DND-41 (cell line): ENCODE data around the gene PIM1.

ENCODE experiments used
- ATAC-seq: fragments of 200-7000 bp; cut with Tn5 transposase; 3 replicates; pipeline ENCODE4 v1.9.1; 2021; ENCODE audit warnings: low read depth; ENCODE audit not compliant: insufficient read depth
- DNase-seq: peaks from one replicate; pipeline ENCODE4 v3.0.0-alpha.2; 2020
- H2AFZ ChIP-seq: 2 replicates; pipeline ENCODE4 v1.6.0; 2012; ENCODE audit warnings: low read depth, low read length
- H3K27ac ChIP-seq: 2 replicates; pipeline ENCODE4 v1.5.1; 2012; ENCODE audit warnings: low read length, inconsistent platforms
- H3K27me3 ChIP-seq: fragments of 200-600 bp; sonication (generic); 2 replicates; pipeline ENCODE4 v1.6.0; 2012; ENCODE audit warnings: low read length, mild to moderate bottlenecking, inconsistent platforms; ENCODE audit not compliant: insufficient read depth, poor library complexity
- H3K36me3 ChIP-seq: 2 replicates; pipeline ENCODE4 v1.5.1; 2012; ENCODE audit warnings: low read length, inconsistent platforms; ENCODE audit not compliant: insufficient read depth
- H3K4me1 ChIP-seq: 2 replicates; pipeline ENCODE4 v1.5.1; 2012; ENCODE audit warnings: mild to moderate bottlenecking, low read length; ENCODE audit not compliant: insufficient read depth
- H3K4me2 ChIP-seq: 2 replicates; pipeline ENCODE4 v1.6.0; 2012; ENCODE audit warnings: mild to moderate bottlenecking, moderate library complexity, low read length, inconsistent platforms; ENCODE audit not compliant: insufficient read depth
- H3K4me3 ChIP-seq, 2 experiments: fragments of 200-600 bp in 1 of 2; shearing (Covaris generic) in 1 of 2; 2 replicates each; pipeline ENCODE4 v1.5.1; 2012 to 2016; ENCODE audit warnings: inconsistent platforms in 2 of 2, low read length in 2 of 2, mild to moderate bottlenecking in 2 of 2, low read depth in 1 of 2, moderate library complexity in 1 of 2
- H3K79me2 ChIP-seq: 2 replicates; pipeline ENCODE4 v1.6.0; 2012; ENCODE audit warnings: low read length, inconsistent platforms; ENCODE audit not compliant: insufficient read depth
- H3K9ac ChIP-seq: 2 replicates; pipeline ENCODE4 v1.6.0; 2012; ENCODE audit warnings: low read depth, mild to moderate bottlenecking, inconsistent platforms, low read length, moderate library complexity
- H3K9me3 ChIP-seq: 2 replicates; pipeline ENCODE4 v1.5.1; 2012; ENCODE audit warnings: low read length, moderate library complexity, mild to moderate bottlenecking, inconsistent platforms; ENCODE audit not compliant: insufficient read depth, severe bottlenecking
- H4K20me1 ChIP-seq: 2 replicates; pipeline ENCODE4 v1.6.0; 2012; ENCODE audit warnings: low read length; ENCODE audit not compliant: insufficient read depth
- EZH2 ChIP-seq: IDR thresholded peaks from 3 replicates; pipeline ENCODE4 v1.6.1; 2012; ENCODE audit warnings: borderline replicate concordance, low read depth, mild to moderate bottlenecking, moderate library complexity, low read length, inconsistent platforms; ENCODE audit not compliant: severe bottlenecking
- TF ChIP-seq, protein P1 (sequence below): IDR thresholded peaks from 2 replicates; pipeline ENCODE4 v1.5.1; 2012; ENCODE audit warnings: borderline replicate concordance, low read length, moderate library complexity, mild to moderate bottlenecking; ENCODE audit not compliant: poor library complexity, severe bottlenecking; ENCODE audit errors: extremely low read depth

Gene PIM1

DNA sequence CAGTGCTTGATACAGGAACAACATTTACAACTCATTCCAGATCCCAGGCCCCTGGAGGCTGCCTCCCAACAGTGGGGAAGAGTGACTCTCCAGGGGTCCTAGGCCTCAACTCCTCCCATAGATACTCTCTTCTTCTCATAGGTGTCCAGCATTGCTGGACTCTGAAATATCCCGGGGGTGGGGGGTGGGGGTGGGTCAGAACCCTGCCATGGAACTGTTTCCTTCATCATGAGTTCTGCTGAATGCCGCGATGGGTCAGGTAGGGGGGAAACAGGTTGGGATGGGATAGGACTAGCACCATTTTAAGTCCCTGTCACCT is 4.2 kb downstream of the PIM1 start:
- TF ChIP-seq, protein P1, sequence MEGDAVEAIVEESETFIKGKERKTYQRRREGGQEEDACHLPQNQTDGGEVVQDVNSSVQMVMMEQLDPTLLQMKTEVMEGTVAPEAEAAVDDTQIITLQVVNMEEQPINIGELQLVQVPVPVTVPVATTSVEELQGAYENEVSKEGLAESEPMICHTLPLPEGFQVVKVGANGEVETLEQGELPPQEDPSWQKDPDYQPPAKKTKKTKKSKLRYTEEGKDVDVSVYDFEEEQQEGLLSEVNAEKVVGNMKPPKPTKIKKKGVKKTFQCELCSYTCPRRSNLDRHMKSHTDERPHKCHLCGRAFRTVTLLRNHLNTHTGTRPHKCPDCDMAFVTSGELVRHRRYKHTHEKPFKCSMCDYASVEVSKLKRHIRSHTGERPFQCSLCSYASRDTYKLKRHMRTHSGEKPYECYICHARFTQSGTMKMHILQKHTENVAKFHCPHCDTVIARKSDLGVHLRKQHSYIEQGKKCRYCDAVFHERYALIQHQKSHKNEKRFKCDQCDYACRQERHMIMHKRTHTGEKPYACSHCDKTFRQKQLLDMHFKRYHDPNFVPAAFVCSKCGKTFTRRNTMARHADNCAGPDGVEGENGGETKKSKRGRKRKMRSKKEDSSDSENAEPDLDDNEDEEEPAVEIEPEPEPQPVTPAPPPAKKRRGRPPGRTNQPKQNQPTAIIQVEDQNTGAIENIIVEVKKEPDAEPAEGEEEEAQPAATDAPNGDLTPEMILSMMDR: no peak
- TF ChIP-seq EZH2: no peak
- Histone ChIP-seq H2AFZ (no peak overlapping the region), H3K79me2 (peaks cover 52% of the 10 kb centered on the region), H3K4me3 (peak overlapping the region in 1 of 2 experiments; percentile 96; a peak in 2 of 4 replicates), H3K27ac (peak overlapping the region; percentile 95), H3K4me1 (peaks cover 32% of the 10 kb centered on the region), H3K9ac (peak overlapping the region; percentile 99), H3K9me3 (no peaks in the 10 kb centered on the region), H3K4me2 (peak overlapping the region; percentile 95), H3K36me3 (peaks cover 55% of the 10 kb centered on the region), H4K20me1 (peaks cover 38% of the 10 kb centered on the region), H3K27me3 (no peaks in the 10 kb centered on the region)
- ATAC-seq (no peak), DNase-seq (no peak)

DNA sequence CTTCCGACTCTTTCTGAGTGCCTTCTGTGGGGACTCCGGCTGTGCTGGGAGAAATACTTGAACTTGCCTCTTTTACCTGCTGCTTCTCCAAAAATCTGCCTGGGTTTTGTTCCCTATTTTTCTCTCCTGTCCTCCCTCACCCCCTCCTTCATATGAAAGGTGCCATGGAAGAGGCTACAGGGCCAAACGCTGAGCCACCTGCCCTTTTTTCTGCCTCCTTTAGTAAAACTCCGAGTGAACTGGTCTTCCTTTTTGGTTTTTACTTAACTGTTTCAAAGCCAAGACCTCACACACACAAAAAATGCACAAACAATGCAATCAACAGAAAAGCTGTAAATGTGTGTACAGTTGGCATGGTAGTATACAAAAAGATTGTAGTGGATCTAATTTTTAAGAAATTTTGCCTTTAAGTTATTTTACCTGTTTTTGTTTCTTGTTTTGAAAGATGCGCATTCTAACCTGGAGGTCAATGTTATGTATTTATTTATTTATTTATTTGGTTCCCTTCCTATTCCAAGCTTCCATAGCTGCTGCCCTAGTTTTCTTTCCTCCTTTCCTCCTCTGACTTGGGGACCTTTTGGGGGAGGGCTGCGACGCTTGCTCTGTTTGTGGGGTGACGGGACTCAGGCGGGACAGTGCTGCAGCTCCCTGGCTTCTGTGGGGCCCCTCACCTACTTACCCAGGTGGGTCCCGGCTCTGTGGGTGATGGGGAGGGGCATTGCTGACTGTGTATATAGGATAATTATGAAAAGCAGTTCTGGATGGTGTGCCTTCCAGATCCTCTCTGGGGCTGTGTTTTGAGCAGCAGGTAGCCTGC is 4.8 kb downstream of the PIM1 start:
- H3K79me2 ChIP-seq: peaks cover 52% of the 10 kb centered on the region
- TF ChIP-seq, protein P1: no peak
- no peak for TF ChIP-seq EZH2
- H3K4me2 ChIP-seq: peak overlapping the region; percentile 95
- H3K4me3 ChIP-seq: peak overlapping the region in 1 of 2 experiments; percentile 96; a peak in 2 of 4 replicates
- peaks cover 38% of the 10 kb centered on the region for H4K20me1 ChIP-seq
- no peaks in the 10 kb centered on the region for H3K27me3 ChIP-seq
- H3K36me3 ChIP-seq: peaks cover 55% of the 10 kb centered on the region
- peak overlapping the region; percentile 95 for H3K27ac ChIP-seq
- peak; percentile 36 for DNase-seq
- peak overlapping the region; percentile 99 for H3K9ac ChIP-seq
- H3K9me3 ChIP-seq: no peaks in the 10 kb centered on the region
- H2AFZ ChIP-seq: no peak overlapping the region
- H3K4me1 ChIP-seq: peaks cover 34% of the 10 kb centered on the region
- ATAC-seq: no peak

DNA sequence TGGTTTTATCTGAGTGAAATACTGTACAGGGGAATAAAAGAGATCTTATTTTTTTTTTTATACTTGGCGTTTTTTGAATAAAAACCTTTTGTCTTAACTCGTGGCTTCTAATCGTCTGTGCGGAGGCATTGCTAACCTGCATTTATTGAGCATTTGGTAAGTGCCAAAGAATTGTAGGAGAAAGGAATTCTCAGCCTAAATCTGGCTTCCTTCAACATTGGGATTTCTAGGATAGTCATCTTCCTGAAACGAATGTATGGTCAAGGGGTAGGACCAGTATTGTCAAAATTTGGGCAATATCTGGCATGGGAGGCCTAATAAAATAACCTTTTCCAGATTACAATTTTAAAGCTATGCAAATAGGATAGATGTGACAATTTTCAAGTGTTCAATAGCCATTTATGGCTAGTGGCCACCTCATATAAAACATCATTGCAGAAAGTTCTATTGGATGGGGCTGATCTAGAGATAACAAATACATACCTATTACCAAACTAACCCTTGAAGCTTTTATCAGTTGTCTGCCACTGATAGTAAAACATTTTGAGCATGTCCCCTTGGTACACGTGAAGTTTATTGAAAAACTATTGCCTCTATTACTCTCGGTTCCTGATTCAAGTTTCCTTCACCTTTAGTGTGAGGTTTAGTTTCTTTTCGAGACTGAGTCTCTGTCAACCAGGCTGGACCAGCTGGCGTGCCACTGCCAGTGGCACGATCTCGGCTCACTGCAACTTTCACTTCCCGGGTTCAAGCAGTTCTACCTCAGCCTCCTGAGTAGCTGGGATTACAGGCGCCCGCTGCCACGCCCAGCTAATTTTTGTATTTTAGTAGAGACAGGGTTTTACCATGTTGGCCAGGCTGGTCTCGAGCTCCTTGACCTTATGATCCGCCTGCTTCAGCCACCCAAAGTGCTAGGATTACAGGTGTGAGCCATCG is 5.6 kb downstream of the PIM1 start:
- no peak for DNase-seq
- H3K79me2 ChIP-seq: peaks cover 45% of the 10 kb centered on the region
- H3K36me3 ChIP-seq: peaks cover 52% of the 10 kb centered on the region

More for the DNA sequence above, 5.6 kb downstream of the PIM1 start:
- peak; percentile 8; the same call in 2 of the 3 replicates for ATAC-seq
- H3K4me3 ChIP-seq: peak overlapping the region in 1 of 2 experiments; percentile 96; a peak in 1 of 4 replicates
- H3K9me3 ChIP-seq: no peaks in the 10 kb centered on the region
- TF ChIP-seq, protein P1: no peak
- TF ChIP-seq EZH2: no peak
- H4K20me1 ChIP-seq: peaks cover 35% of the 10 kb centered on the region
- no peaks in the 10 kb centered on the region for H3K27me3 ChIP-seq
- peak overlapping the region; percentile 99 for H3K9ac ChIP-seq
- H3K4me2 ChIP-seq: peak overlapping the region; percentile 95
- H3K4me1 ChIP-seq: peaks cover 36% of the 10 kb centered on the region
- H3K27ac ChIP-seq: peak overlapping the region; percentile 95
- no peak overlapping the region for H2AFZ ChIP-seq
